ENCODE results near the gene ARHGEF4.
A peak's percentile ranks its signal among the peaks of the same experiment; 100 is the strongest.

Gene ARHGEF4

GRCh38 chr2:131085646-131086045, 248.9 kb downstream of the ARHGEF4 start:
- no peak for DNase-seq (ENCODE audit: low read depth, low spot score)

DNA sequence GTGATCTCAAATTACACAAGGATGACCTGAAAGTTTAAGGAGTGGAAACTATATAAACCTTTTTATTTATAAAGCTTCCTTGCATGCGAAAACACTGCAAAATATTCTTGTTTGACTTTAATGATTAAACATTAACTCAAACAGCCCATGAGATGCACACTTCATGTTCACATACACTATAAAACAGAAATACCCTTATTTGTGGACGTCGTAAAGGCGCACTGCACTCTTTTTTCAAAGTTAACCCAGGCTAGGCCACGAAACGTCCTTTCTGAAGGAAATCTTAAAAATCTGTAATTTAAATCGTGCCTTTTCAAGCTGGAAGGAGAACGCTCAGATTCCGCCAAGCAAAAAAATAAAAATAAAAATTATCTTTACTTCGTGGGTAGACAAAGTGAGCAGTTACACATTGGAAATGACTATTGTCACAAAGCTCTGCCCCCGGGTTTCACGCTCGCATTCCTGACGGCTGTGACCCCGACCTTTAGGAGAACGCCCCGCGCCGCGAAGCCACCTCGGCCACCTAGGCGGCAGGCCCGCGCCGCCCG, 255.8 kb downstream of the ARHGEF4 start:
- no peak for DNase-seq (ENCODE audit: low read depth, low spot score)

- peak; percentile 39 for DNase-seq (ENCODE audit: low read depth, low spot score)
Measured at GRCh38 chr2:131093006-131093695, 256.4 kb downstream of the ARHGEF4 start, which contains the start of gene FAM168B. Gene FAM168B, minus strand, starts transcription at chr2:131093460. Its CDS starts 10,814 bp downstream, at chr2:131082646.

- DNase-seq (ENCODE audit: low read depth, low spot score) = no peak
Measured at GRCh38 chr2:131093696-131094462, 257.2 kb downstream of the ARHGEF4 start.

GRCh38 chr2:131094463-131095281, 258.0 kb downstream of the ARHGEF4 start:
- DNase-seq (ENCODE audit: low read depth, low spot score) = no peak
